Brain pericyte (primary cell): ENCODE results near the gene PDLIM5.

ENCODE experiments used
- DNase-seq: peaks from one replicate; pipeline ENCODE4 v3.0.0-alpha.2; 2012; ENCODE audit warnings: low read depth, low spot score

PDLIM5 gene

GRCh38 chr4:94426783-94427182, 25.0 kb upstream of the PDLIM5 start:
- no peak for DNase-seq

GRCh38 chr4:94428884-94429283, 22.9 kb upstream of the PDLIM5 start:
- DNase-seq: no peak

GRCh38 chr4:94430406-94430805, 21.3 kb upstream of the PDLIM5 start:
- no peak for DNase-seq

GRCh38 chr4:94431388-94431787, 20.4 kb upstream of the PDLIM5 start:
- DNase-seq: no peak

GRCh38 chr4:94434505-94434904, 17.2 kb upstream of the PDLIM5 start:
- DNase-seq: no peak

- no peak for DNase-seq
Observed at GRCh38 chr4:94435874-94436273, 15.9 kb upstream of the PDLIM5 start.

GRCh38 chr4:94436512-94436911, 15.2 kb upstream of the PDLIM5 start:
- DNase-seq: no peak

GRCh38 chr4:94439606-94440005, 12.1 kb upstream of the PDLIM5 start:
- DNase-seq: no peak

- DNase-seq: no peak
Observed at GRCh38 chr4:94441838-94442237, 9.9 kb upstream of the PDLIM5 start.

- no peak for DNase-seq
Observed at GRCh38 chr4:94442251-94442650, 9.5 kb upstream of the PDLIM5 start.

- DNase-seq: no peak
Observed at GRCh38 chr4:94446386-94446785, 5.4 kb upstream of the PDLIM5 start.

- DNase-seq: no peak
Observed at GRCh38 chr4:94447754-94448411, 3.9 kb upstream of the PDLIM5 start.

- DNase-seq: no peak
Observed at GRCh38 chr4:94448815-94449375, 2.8 kb upstream of the PDLIM5 start.

GRCh38 chr4:94451051-94451694, 569 bp upstream of the PDLIM5 start:
- no peak for DNase-seq

- peak; percentile 39 for DNase-seq
Observed at GRCh38 chr4:94452476-94453371, 982 bp downstream of the PDLIM5 start.

GRCh38 chr4:94453391-94453963, 1.7 kb downstream of the PDLIM5 start:
- no peak for DNase-seq

- DNase-seq: no peak
Observed at GRCh38 chr4:94454405-94454804, 2.7 kb downstream of the PDLIM5 start.

- DNase-seq: no peak
Observed at GRCh38 chr4:94455081-94455480, 3.3 kb downstream of the PDLIM5 start.

GRCh38 chr4:94457692-94458106, 6.0 kb downstream of the PDLIM5 start:
- no peak for DNase-seq

GRCh38 chr4:94458682-94459081, 6.9 kb downstream of the PDLIM5 start:
- DNase-seq: no peak

GRCh38 chr4:94459462-94460161, 7.9 kb downstream of the PDLIM5 start:
- no peak for DNase-seq
